ENCODE results near the gene CYP3A4. TPM values are rescaled to one million over a fixed set of nuclear protein-coding genes. Genes with fewer than 3 reads are reported as not detected.
"Not testable (repeated sequence)": the region's sequence is repeated elsewhere in the genome, so short reads cannot be mapped to it uniquely, and the experiment has no call there.

The CYP3A4 gene
- total and polyA plus RNA-seq, 7 experiments from 2014 or later: not detected

DNA sequence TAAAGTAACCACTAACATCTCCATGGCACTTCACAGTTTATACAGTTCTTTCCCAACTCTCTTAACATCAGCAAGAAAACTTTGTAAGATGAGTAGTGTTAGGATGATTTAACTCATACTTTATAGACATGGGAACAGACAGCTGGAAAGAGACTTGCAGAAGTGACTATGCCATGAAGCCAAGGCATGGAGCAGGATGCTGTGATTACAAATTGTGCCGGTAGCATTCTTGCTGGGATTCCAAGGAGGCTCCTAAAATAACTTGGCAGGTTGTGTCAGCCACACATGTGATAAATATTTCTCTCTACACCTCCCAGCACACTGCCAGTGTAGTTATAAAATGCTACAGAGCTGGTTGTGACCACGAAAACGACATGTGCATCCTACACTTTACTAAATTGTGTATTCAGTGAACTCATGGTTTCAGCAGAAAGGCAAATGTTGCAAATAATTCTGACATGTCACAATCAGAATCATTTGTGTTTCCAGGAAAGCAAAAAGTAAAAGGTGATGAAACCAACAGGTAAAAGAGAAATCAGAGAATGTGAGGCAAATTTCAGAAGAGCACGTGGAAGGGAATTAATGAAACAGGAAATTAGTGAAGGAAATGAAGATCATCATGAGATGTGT, 5.6 kb upstream of the CYP3A4 start:
- Mint-ChIP-seq H3K27ac (peak overlapping the region in 1 of 9 donors; percentile 19), H3K4me3 (no peak overlapping the region), H3K4me1 (peaks cover 0 to 29% (median 12%) of the 10 kb centered on the region in 7 donors), H3K27me3 (peaks cover 0 to 2% (median 0%) of the 10 kb centered on the region in 5 donors), H3K9me3 (peaks cover 0 to 4% (median 0%) of the 10 kb centered on the region in 11 donors), H3K36me3 (peaks cover 0 to 5% (median 0%) of the 10 kb centered on the region in 5 donors)
- ChIA-PET CTCF (no interaction called here), POLR2A (interaction anchor here (0.7 kb wide), 1 partner anchor 175 kb away, joined by 3 read pairs; no protein-coding TSS in a partner anchor)
- no peak for ATAC-seq
- no peak for DNase-seq
- Histone ChIP-seq H3K4me1 (ENCODE audit: control insufficient read depth in 2 of 2, insufficient read depth in 2 of 2, low read length in 2 of 2) (no peaks in the 10 kb centered on the region), H3K27ac (ENCODE audit: low read depth, low read length) (no peak overlapping the region), H3K36me3 (ENCODE audit: control insufficient read depth in 2 of 3, insufficient read depth in 3 of 3, low read length in 3 of 3) (no peaks in the 10 kb centered on the region), H3K4me3 (ENCODE audit: low read length) (no peak overlapping the region), H3K27me3 (ENCODE audit: control insufficient read depth in 2 of 2, insufficient read depth in 2 of 2, low read length in 2 of 2) (no peaks in the 10 kb centered on the region), H3K9me3 (ENCODE audit: control insufficient read depth in 2 of 3, low read length in 3 of 3) (no peaks in the 10 kb centered on the region)
- intact Hi-C loops (cut with micrococcal nuclease): no loop called here

DNA sequence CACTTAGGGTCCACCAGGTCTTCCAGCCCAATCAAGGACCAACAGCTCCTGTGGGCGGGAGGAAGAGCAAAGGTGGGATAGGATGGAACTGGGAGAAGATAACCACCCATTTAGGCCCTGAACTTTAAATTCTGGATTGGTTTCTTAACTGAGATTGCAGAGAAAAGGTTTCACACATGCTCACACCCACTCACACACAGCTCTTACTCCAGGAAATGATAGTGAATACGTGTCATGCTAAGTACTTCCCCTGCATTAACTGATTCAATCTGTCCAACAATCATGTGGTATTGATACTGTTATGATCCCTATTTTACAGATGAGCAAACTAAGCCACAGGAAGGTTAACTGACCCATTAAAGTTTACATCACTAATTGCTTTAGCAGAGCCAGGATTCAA, 4.6 kb upstream of the CYP3A4 start:
- H3K27ac Mint-ChIP-seq: no peak overlapping the region
- Histone ChIP-seq H3K9me3 (ENCODE audit: control insufficient read depth in 2 of 3, low read length in 3 of 3) (no peaks in the 10 kb centered on the region), H3K27ac (ENCODE audit: low read depth, low read length) (no peak overlapping the region), H3K27me3 (ENCODE audit: control insufficient read depth in 2 of 2, insufficient read depth in 2 of 2, low read length in 2 of 2) (no peaks in the 10 kb centered on the region), H3K36me3 (ENCODE audit: control insufficient read depth in 2 of 3, insufficient read depth in 3 of 3, low read length in 3 of 3) (no peaks in the 10 kb centered on the region), H3K4me1 (ENCODE audit: control insufficient read depth in 2 of 2, insufficient read depth in 2 of 2, low read length in 2 of 2) (no peaks in the 10 kb centered on the region), H3K4me3 (ENCODE audit: low read length) (no peak overlapping the region)
- peaks cover 0 to 8% (median 5%) of the 10 kb centered on the region in 5 donors for H3K27me3 Mint-ChIP-seq
- H3K36me3 Mint-ChIP-seq: peaks cover 0 to 5% (median 0%) of the 10 kb centered on the region in 5 donors
- intact Hi-C loops (cut with micrococcal nuclease): no loop called here
- ChIA-PET CTCF (interaction anchor here (0.6 kb wide), 1 partner anchor 482 kb away, joined by 3 read pairs; no protein-coding TSS in a partner anchor), POLR2A (no interaction called here)
- peaks cover 0 to 4% (median 0%) of the 10 kb centered on the region in 11 donors for H3K9me3 Mint-ChIP-seq
- peaks cover 0 to 29% (median 12%) of the 10 kb centered on the region in 7 donors for H3K4me1 Mint-ChIP-seq
- ATAC-seq (peak; percentile 61), DNase-seq (no peak)
- H3K4me3 Mint-ChIP-seq: no peak overlapping the region

DNA sequence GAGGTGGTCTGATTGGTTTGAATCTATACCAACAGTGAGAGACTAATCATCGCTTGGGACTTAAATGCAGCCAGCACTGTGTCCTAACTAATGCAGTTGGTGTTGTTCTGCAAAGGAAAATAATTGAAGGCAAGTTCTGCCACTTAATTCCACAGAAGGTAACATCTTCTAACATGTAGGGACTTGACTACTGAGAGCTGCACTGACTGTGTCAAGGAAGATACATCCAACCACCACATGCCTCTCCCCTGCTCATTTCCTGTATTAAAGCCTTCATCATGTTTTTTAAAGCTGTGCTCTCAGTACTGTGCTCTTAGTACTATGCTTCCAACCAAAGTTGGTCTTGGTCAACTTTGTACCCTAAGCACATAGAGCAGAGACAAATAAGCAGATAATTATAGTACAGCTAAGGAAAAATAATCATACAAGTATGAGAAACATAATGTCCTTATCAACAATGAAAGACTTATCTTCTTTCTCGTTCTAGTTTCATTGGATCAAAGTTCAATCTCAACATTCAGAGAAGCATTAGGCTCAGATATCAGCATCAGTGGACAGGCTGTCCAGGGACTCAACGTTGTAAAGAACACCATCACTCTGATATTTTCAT, 2.8 kb upstream of the CYP3A4 start:
- peaks cover 0 to 8% (median 5%) of the 10 kb centered on the region in 5 donors for H3K27me3 Mint-ChIP-seq
- Histone ChIP-seq H3K27ac (ENCODE audit: low read depth, low read length) (no peak overlapping the region), H3K36me3 (ENCODE audit: control insufficient read depth in 2 of 3, insufficient read depth in 3 of 3, low read length in 3 of 3) (no peaks in the 10 kb centered on the region), H3K4me1 (ENCODE audit: control insufficient read depth in 2 of 2, insufficient read depth in 2 of 2, low read length in 2 of 2) (no peaks in the 10 kb centered on the region), H3K9me3 (ENCODE audit: control insufficient read depth in 2 of 3, low read length in 3 of 3) (no peaks in the 10 kb centered on the region), H3K4me3 (ENCODE audit: low read length) (no peak overlapping the region), H3K27me3 (ENCODE audit: control insufficient read depth in 2 of 2, insufficient read depth in 2 of 2, low read length in 2 of 2) (no peaks in the 10 kb centered on the region)
- CTCF ChIA-PET: interaction anchor here (0.6 kb wide), 1 partner anchor 341 kb away, joined by 8 read pairs; no protein-coding TSS in a partner anchor
- DNase-seq (no peak), ATAC-seq (no peak)
- peaks cover 0 to 5% (median 0%) of the 10 kb centered on the region in 5 donors for H3K36me3 Mint-ChIP-seq
- H3K4me1 Mint-ChIP-seq: peaks cover 0 to 29% (median 12%) of the 10 kb centered on the region in 7 donors
- intact Hi-C loops (cut with micrococcal nuclease): no loop called here
- POLR2A ChIA-PET: no interaction called here
- H3K4me3 Mint-ChIP-seq: no peak overlapping the region
- H3K9me3 Mint-ChIP-seq: peaks cover 0 to 4% (median 0%) of the 10 kb centered on the region in 11 donors
- no peak overlapping the region for H3K27ac Mint-ChIP-seq

DNA sequence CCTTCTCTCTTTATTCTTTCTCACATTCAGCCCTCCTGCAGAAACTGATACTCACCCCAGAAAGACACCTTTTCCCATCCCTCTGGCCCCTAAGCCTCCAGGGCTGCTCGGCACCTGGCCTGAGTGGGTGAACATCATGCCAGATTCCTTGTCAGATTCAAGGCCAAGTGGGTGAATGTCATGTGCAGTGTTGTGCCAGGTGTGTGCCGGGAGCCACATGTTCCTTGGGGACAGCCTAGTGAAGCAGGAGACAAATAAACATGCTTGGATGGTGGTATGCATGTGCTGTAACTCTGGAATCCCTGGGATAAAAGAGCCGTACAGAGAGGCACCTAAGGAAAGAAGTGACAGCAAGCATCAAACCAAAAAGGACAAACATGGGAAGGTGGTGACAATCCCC, 1.7 kb upstream of the CYP3A4 start:
- H3K4me3 Mint-ChIP-seq; H3K36me3 ChIP-seq (ENCODE audit: control insufficient read depth in 2 of 3, insufficient read depth in 3 of 3, low read length in 3 of 3); H3K4me3 ChIP-seq (ENCODE audit: low read length); H3K27ac ChIP-seq (ENCODE audit: low read depth, low read length); CTCF ChIA-PET; H3K4me1 ChIP-seq (ENCODE audit: control insufficient read depth in 2 of 2, insufficient read depth in 2 of 2, low read length in 2 of 2); H3K27ac Mint-ChIP-seq; ATAC-seq; H3K36me3 Mint-ChIP-seq; H3K27me3 ChIP-seq (ENCODE audit: control insufficient read depth in 2 of 2, insufficient read depth in 2 of 2, low read length in 2 of 2); intact Hi-C loops (cut with micrococcal nuclease); H3K9me3 Mint-ChIP-seq; H3K9me3 ChIP-seq (ENCODE audit: control insufficient read depth in 2 of 3, low read length in 3 of 3); POLR2A ChIA-PET; DNase-seq: not testable (repeated sequence)
- peaks cover 0 to 15% (median 5%) of the 10 kb centered on the region in 5 donors for H3K27me3 Mint-ChIP-seq
- H3K4me1 Mint-ChIP-seq: peaks cover 0 to 29% (median 12%) of the 10 kb centered on the region in 7 donors

DNA sequence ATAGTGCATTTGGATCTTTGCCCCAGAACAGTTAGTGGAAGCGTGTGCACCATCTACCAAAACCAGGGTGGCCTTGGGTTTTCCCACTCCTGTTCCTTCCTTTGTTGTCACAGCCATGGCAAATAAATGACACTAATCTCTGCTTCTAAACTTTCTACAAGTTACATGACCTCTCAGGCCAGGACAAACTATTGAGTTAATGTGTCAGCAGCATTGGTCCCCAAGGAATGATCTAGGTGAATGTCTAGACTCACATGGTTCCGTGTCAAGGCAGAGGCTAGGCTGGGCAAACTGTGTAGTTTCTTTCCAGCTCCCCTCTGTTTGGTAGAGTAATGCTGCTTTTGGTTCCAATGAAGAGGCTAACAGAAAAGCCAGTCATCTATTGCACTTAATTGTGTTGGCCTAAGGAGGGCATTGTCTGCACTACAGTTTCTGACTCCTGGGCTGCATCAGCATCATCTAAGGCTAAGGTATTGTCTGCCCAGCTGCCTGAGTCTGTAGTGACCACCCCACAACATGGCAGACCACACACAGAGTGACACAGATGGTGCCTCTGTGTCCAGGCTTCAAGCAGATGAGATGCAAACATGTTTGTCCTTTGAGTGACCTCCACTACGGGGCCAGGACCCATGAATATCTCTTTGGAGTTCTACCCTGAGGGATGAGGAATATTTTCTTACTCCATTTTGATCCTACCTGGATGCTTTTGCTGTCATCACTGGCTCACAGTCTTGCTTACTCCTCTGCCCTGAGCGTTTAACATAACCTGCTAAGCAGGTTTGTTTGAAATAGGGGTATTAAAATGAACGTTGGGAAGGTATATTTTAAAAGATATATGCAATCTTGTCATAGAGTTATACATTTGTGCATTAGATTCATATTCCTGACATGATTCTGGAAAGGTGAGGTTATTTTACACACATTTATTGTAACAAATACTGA, 1.7 kb downstream of the CYP3A4 start:
- Histone ChIP-seq H3K27me3 (ENCODE audit: control insufficient read depth in 2 of 2, insufficient read depth in 2 of 2, low read length in 2 of 2) (no peaks in the 10 kb centered on the region), H3K36me3 (ENCODE audit: control insufficient read depth in 2 of 3, insufficient read depth in 3 of 3, low read length in 3 of 3) (no peaks in the 10 kb centered on the region), H3K27ac (ENCODE audit: low read depth, low read length) (no peak overlapping the region), H3K4me1 (ENCODE audit: control insufficient read depth in 2 of 2, insufficient read depth in 2 of 2, low read length in 2 of 2) (no peaks in the 10 kb centered on the region), H3K9me3 (ENCODE audit: control insufficient read depth in 2 of 3, low read length in 3 of 3) (no peaks in the 10 kb centered on the region), H3K4me3 (ENCODE audit: low read length) (no peak overlapping the region)
- ATAC-seq: no peak
- H3K4me3 Mint-ChIP-seq: no peak overlapping the region
- POLR2A ChIA-PET: no interaction called here
- no peaks in the 10 kb centered on the region for H3K36me3 Mint-ChIP-seq
- H3K4me1 Mint-ChIP-seq: peaks cover 0 to 11% (median 6%) of the 10 kb centered on the region in 7 donors
- DNase-seq: no peak
- H3K27me3 Mint-ChIP-seq: peaks cover 0 to 15% (median 10%) of the 10 kb centered on the region in 5 donors
- no peak overlapping the region for H3K27ac Mint-ChIP-seq
- CTCF ChIA-PET: no interaction called here
- H3K9me3 Mint-ChIP-seq: peaks cover 0 to 2% (median 0%) of the 10 kb centered on the region in 11 donors
- intact Hi-C loops (cut with micrococcal nuclease): no loop called here

DNA sequence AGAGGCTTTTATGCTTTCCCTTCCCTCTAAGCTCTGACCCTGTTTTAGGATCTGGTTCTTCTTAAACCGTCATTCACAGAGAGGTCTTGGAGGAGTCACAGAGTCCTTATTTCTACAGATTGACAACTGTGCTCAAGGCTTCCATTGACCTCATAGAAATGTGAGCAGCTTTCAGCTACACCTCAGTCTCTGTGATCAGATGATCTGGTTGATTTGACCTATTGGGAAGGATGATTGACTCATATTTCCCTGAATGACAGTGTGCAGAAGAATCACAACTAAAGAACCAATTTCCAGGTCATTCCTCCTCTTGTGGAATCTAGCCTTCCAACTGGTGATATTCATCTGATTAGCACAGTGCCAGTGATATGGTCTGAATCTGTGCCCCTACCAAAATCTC, 3.4 kb downstream of the CYP3A4 start:
- H3K4me3 ChIP-seq (ENCODE audit: low read length): no peak overlapping the region
- H3K36me3 ChIP-seq (ENCODE audit: control insufficient read depth in 2 of 3, insufficient read depth in 3 of 3, low read length in 3 of 3): no peaks in the 10 kb centered on the region
- no peaks in the 10 kb centered on the region for H3K36me3 Mint-ChIP-seq
- H3K27me3 Mint-ChIP-seq: peaks cover 5 to 25% (median 14%) of the 10 kb centered on the region in 5 donors
- H3K4me1 Mint-ChIP-seq: peaks cover 0 to 1% (median 0%) of the 10 kb centered on the region in 7 donors
- DNase-seq (no peak), ATAC-seq (no peak)
- no peak overlapping the region for H3K27ac ChIP-seq (ENCODE audit: low read depth, low read length)
- no peaks in the 10 kb centered on the region for H3K9me3 ChIP-seq (ENCODE audit: control insufficient read depth in 2 of 3, low read length in 3 of 3)
- no peaks in the 10 kb centered on the region for H3K4me1 ChIP-seq (ENCODE audit: control insufficient read depth in 2 of 2, insufficient read depth in 2 of 2, low read length in 2 of 2)
- H3K4me3 Mint-ChIP-seq: no peak overlapping the region
- no peaks in the 10 kb centered on the region for H3K27me3 ChIP-seq (ENCODE audit: control insufficient read depth in 2 of 2, insufficient read depth in 2 of 2, low read length in 2 of 2)
- no peak overlapping the region for H3K27ac Mint-ChIP-seq
- H3K9me3 Mint-ChIP-seq: peaks cover 0 to 5% (median 2%) of the 10 kb centered on the region in 11 donors
- intact Hi-C loops (cut with micrococcal nuclease): no loop called here
- ChIA-PET CTCF (no interaction called here), POLR2A (no interaction called here)

Measured in naive thymus-derived CD4-positive, alpha-beta T cell (primary cell).